ENCODE data around the gene SEPHS1.
"Not testable (repeated sequence)": the region's sequence is repeated elsewhere in the genome, so short reads cannot be mapped to it uniquely, and the experiment has no call there.

The SEPHS1 gene

DNA sequence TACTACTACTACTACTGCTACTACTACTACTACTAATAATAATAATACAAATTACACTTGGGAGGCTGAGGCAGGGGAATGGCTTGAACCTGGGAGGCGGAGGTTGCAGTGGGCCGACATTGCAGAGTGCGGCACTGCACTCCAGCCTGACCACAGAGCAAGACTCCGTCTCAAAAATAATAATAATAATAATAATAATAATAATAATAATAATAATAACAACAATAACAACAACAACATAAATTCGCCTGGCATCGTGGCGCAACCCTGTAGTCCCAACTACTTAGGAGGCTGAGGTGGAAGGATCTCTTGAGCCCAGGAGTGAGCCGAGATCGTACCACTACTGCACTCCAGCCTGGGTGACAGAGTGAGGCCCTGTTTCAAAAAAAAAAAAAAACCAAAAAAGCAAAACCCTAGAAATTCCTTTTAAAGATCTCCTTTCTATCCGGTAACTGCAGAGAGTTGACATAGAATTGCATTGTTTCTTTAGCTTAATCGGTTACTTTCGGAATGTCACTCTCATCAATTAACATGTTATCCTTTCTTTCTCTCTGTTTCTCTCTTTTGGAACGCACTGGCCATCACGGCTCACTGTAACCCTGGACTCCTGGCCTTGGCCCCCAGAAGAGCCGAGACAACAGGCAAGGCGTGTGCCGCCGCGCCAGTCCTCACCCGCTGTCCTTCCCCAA is 49.2 kb downstream of the SEPHS1 start:
- TF ChIP-seq, protein P1, sequence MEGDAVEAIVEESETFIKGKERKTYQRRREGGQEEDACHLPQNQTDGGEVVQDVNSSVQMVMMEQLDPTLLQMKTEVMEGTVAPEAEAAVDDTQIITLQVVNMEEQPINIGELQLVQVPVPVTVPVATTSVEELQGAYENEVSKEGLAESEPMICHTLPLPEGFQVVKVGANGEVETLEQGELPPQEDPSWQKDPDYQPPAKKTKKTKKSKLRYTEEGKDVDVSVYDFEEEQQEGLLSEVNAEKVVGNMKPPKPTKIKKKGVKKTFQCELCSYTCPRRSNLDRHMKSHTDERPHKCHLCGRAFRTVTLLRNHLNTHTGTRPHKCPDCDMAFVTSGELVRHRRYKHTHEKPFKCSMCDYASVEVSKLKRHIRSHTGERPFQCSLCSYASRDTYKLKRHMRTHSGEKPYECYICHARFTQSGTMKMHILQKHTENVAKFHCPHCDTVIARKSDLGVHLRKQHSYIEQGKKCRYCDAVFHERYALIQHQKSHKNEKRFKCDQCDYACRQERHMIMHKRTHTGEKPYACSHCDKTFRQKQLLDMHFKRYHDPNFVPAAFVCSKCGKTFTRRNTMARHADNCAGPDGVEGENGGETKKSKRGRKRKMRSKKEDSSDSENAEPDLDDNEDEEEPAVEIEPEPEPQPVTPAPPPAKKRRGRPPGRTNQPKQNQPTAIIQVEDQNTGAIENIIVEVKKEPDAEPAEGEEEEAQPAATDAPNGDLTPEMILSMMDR (IDR thresholded peaks at IDR 0.05; ENCODE audit: extremely low read depth, missing control alignments) = no peak
- peak; percentile 15 for DNase-seq (ENCODE audit: low spot score)

- DNase-seq (ENCODE audit: low spot score) = no peak
- TF ChIP-seq, protein P1 (IDR thresholded peaks at IDR 0.05; ENCODE audit: extremely low read depth, missing control alignments) = no peak
Observed at GRCh38 chr10:13296476-13296875, 51.6 kb downstream of the SEPHS1 start.

- no peak for DNase-seq (ENCODE audit: low spot score)
Observed at GRCh38 chr10:13294784-13295183, 53.3 kb downstream of the SEPHS1 start.

GRCh38 chr10:13291821-13292773 is 56.0 kb downstream of the SEPHS1 start:
- DNase-seq (ENCODE audit: low spot score) = no peak
- TF ChIP-seq, protein P1 (IDR thresholded peaks at IDR 0.05; ENCODE audit: extremely low read depth, missing control alignments) = no peak

More at GRCh38 chr10:13294784-13295183, 53.3 kb downstream of the SEPHS1 start:
- TF ChIP-seq, protein P1 (IDR thresholded peaks at IDR 0.05; ENCODE audit: extremely low read depth, missing control alignments) = no peak

DNA sequence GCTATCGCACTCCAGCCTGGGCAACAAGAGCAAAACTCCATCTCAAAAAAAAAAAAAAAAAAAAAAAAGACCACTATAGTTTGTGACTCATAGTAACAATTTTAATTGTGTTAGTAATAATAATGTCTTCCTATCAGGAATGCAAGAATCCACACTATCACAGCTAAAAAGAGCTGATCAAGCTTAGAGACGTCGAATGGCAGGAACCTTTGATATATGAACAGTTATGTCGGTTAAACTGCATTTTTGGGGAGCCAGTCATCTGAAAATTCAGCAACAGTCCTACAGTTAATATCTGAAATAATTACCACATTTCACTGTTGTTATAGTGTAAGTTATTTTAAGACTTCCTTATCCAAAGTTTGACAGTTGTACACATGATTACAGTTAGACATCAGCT is 57.0 kb downstream of the SEPHS1 start:
- no peak for DNase-seq (ENCODE audit: low spot score)
- TF ChIP-seq, protein P1 (IDR thresholded peaks at IDR 0.05; ENCODE audit: extremely low read depth, missing control alignments) = no peak

DNA sequence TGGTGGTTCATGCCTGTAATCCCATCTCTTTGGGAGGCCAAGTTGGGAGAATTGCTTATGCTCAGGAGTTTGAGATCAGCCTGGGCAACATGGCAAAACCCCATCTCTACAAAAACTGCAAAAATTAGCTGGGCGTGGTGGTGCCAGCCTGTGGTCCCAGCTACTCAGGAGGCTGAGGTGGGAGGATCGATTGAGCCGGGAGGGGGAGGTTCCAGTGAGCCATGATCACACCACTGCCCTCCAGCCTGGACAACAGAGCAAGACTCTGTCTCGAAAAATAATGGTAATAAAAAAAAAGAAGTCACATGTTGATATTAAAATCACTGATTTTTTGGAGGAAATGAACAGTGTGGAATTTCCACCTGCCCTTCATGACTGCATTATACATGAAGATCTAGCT is 64.0 kb downstream of the SEPHS1 start:
- TF ChIP-seq, protein P1 (IDR thresholded peaks at IDR 0.05; ENCODE audit: extremely low read depth, missing control alignments) = no peak
- DNase-seq (ENCODE audit: low spot score) = no peak

DNA sequence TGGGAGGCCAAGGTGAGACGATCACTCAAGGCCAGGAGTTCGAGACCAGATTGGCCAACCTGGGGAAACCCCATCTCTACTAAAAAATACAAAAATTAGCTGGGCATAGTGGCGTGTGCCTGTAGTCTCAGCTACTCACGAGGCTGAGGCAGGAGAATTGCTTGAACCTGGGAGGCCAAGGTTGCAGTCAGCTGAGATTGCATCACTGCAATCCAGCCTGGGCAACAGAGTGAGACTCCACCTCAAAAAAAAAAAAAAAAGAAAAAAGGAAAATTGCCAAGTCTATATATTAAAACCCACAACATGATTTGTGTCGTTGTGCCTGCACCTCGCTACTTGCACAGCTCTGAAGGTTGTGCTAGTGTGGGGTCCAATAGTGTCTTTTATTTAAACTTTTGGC is 65.7 kb downstream of the SEPHS1 start:
- not testable (repeated sequence) for DNase-seq (ENCODE audit: low spot score)

Data from GM20000 (cell line).